T-helper 17 cell (primary cell): Measurements from ENCODE around the gene KCNQ5. TPM values are rescaled to one million over a fixed set of nuclear protein-coding genes. Genes with fewer than 3 reads are reported as not detected.

Experiments
- ATAC-seq: fragments of 150-1000 bp; cut with Tn5 transposase; 2 replicates; pipeline ENCODE4 v1.10.0; 2021; ENCODE audit warnings: mild to moderate bottlenecking, moderate library complexity
- DNase-seq, 3 donors: peaks; one replicate each; pipeline versions ENCODE4 v3.0.0 to v3.0.0-alpha.2; 2020 to 2021
- H3K9me3 ChIP-seq: one replicate; pipeline ENCODE4 v1.7.0; 2013; ENCODE audit warnings: low read length, mild to moderate bottlenecking; ENCODE audit not compliant: control insufficient read depth, poor library complexity, severe bottlenecking
- H3K27ac Mint-ChIP-seq: one replicate; pipeline ENCODE4 v1.8.0; 2022; ENCODE audit warnings: mild to moderate bottlenecking, moderate library complexity, mixed read lengths
- H3K27me3 Mint-ChIP-seq: one replicate; pipeline ENCODE4 v1.8.0; 2022; ENCODE audit warnings: mixed read lengths
- H3K36me3 Mint-ChIP-seq: one replicate; pipeline ENCODE4 v1.8.0; 2022; ENCODE audit warnings: low read depth, mixed read lengths
- H3K4me1 Mint-ChIP-seq: one replicate; pipeline ENCODE4 v1.8.0; 2022; ENCODE audit warnings: mild to moderate bottlenecking, mixed read lengths
- H3K4me3 Mint-ChIP-seq: one replicate; pipeline ENCODE4 v1.8.0; 2022; ENCODE audit warnings: mild to moderate bottlenecking, moderate library complexity, mixed read lengths
- total RNA-seq, 4 donors: library from RNA in 2 of 4; stranded (reverse) in 2 of 4; gene quantifications; one replicate each; pipeline ENCODE4 v1.2.3 and lab custom pipeline; 2022 to 2026

KCNQ5 gene
- total RNA-seq, 2 donors from 2014 or later: 1.5 to 3.3 TPM

DNA sequence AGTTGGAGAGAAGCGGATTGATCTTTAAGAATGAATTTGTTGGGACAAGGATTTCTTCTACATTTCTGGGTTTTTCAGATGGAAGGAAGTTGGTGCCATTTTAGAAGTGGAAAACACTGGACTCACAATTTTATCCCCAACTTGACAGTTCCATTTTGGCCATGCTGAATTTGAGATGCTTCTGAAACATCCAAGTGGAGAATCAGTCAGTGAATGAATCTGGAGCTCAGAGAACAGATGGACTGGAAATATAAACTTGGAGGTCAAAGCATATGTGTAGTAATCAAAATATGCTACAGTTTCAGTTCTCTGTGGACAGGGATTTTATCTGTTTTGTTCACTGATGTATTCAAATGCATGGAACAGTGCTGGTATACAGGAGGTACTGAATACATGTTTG, 89.9 kb downstream of the KCNQ5 start:
- no peaks in the 10 kb centered on the region for H3K9me3 ChIP-seq
- ATAC-seq (no peak), DNase-seq (no peak)
- Mint-ChIP-seq H3K36me3 (no peaks in the 10 kb centered on the region), H3K4me1 (no peaks in the 10 kb centered on the region), H3K4me3 (no peak overlapping the region), H3K27me3 (no peaks in the 10 kb centered on the region), H3K27ac (no peak overlapping the region)

- Mint-ChIP-seq H3K27me3 (no peaks in the 10 kb centered on the region), H3K4me3 (no peak overlapping the region), H3K4me1 (no peaks in the 10 kb centered on the region), H3K27ac (no peak overlapping the region), H3K36me3 (no peaks in the 10 kb centered on the region)
- H3K9me3 ChIP-seq: no peaks in the 10 kb centered on the region
- no peak for ATAC-seq
- no peak for DNase-seq
These were observed 91.0 kb downstream of the KCNQ5 start for GRCh38 chr6:72712910-72713309.

- no peaks in the 10 kb centered on the region for H3K27me3 Mint-ChIP-seq
- no peak for DNase-seq
- H3K36me3 Mint-ChIP-seq: no peaks in the 10 kb centered on the region
- no peaks in the 10 kb centered on the region for H3K9me3 ChIP-seq
- ATAC-seq: no peak
- no peak overlapping the region for H3K4me3 Mint-ChIP-seq
- H3K4me1 Mint-ChIP-seq: no peaks in the 10 kb centered on the region
- H3K27ac Mint-ChIP-seq: no peak overlapping the region
These were observed 93.3 kb downstream of the KCNQ5 start for GRCh38 chr6:72715119-72715518.

DNA sequence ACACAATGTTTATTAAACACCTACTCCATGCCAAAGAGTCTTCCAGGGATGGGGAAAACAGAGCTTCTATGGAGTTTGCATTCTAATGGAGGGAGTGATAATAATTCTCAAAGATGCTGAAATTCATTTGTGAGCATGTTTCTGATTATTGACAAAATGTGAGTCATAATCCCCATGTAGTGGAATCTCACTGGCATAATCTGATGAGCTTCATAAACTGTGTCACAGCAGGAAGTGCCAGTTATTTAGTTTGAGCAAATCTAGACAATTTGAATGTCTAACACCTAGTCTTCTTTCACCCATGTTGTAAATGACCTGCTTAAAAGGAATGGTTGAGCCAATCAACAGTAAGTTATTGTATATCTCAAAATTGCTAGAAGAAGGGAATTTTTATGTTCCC, 95.1 kb downstream of the KCNQ5 start:
- no peaks in the 10 kb centered on the region for H3K4me1 Mint-ChIP-seq
- no peak overlapping the region for H3K27ac Mint-ChIP-seq
- H3K36me3 Mint-ChIP-seq: no peaks in the 10 kb centered on the region
- H3K9me3 ChIP-seq: no peaks in the 10 kb centered on the region
- H3K4me3 Mint-ChIP-seq: no peak overlapping the region
- DNase-seq (no peak), ATAC-seq (no peak)
- no peaks in the 10 kb centered on the region for H3K27me3 Mint-ChIP-seq

- H3K27me3 Mint-ChIP-seq: peaks cover 5% of the 10 kb centered on the region
- no peak for ATAC-seq
- no peak overlapping the region for H3K4me3 Mint-ChIP-seq
- no peak overlapping the region for H3K27ac Mint-ChIP-seq
- no peaks in the 10 kb centered on the region for H3K9me3 ChIP-seq
- DNase-seq: no peak
- H3K4me1 Mint-ChIP-seq: no peaks in the 10 kb centered on the region
- H3K36me3 Mint-ChIP-seq: no peaks in the 10 kb centered on the region
These were observed 98.6 kb downstream of the KCNQ5 start for GRCh38 chr6:72720464-72720863.

DNA sequence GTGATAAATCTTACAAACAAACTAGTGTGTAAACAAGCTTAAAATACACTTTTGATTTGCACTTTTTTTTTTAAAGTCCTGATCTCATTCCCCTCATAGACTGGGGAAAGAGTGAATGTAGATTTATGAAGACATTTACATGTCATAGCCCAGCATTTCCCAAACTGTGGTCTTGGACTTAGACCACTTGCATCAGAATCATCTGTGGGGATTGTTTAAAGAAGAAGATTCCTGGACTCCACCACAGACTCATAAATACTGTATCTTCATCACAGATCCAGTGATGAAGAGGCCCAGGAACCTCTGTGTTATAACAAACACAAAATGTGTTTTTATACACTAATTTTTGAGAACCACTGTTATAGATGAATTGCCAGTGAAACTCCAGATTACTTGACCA, 99.5 kb downstream of the KCNQ5 start:
- ATAC-seq (no peak), DNase-seq (no peak)
- no peak overlapping the region for H3K4me3 Mint-ChIP-seq
- H3K4me1 Mint-ChIP-seq: no peaks in the 10 kb centered on the region
- H3K36me3 Mint-ChIP-seq: no peaks in the 10 kb centered on the region
- H3K27ac Mint-ChIP-seq: no peak overlapping the region
- no peaks in the 10 kb centered on the region for H3K9me3 ChIP-seq
- H3K27me3 Mint-ChIP-seq: peaks cover 5% of the 10 kb centered on the region

DNA sequence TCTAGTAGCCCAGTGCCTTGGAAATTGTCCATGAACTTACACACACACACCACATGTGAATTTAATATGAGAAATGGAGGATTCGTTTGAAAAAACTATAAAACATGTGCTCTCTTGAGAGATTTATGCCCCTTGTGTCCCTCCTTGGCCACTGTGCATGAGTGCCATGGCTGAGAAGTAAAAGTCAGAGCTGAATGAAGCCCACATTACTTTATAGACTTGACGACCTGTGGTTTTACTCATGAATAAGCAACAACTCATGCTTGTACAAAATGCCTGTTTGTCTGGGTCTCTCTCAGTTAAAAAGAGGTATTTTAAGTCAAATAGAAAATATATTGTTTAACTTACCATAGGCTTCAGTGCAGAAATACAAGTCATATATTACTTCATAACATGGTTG, 102.7 kb downstream of the KCNQ5 start:
- no peaks in the 10 kb centered on the region for H3K4me1 Mint-ChIP-seq
- DNase-seq: no peak

GRCh38 chr6:72728706-72729343, 107.0 kb downstream of the KCNQ5 start:
- H3K36me3 Mint-ChIP-seq: no peaks in the 10 kb centered on the region
- no peaks in the 10 kb centered on the region for H3K9me3 ChIP-seq
- no peak overlapping the region for H3K27ac Mint-ChIP-seq
- DNase-seq (no peak), ATAC-seq (no peak)
- no peak overlapping the region for H3K4me3 Mint-ChIP-seq
- no peaks in the 10 kb centered on the region for H3K4me1 Mint-ChIP-seq
- H3K27me3 Mint-ChIP-seq: no peaks in the 10 kb centered on the region

More for the DNA sequence above, 102.7 kb downstream of the KCNQ5 start:
- peaks cover 5% of the 10 kb centered on the region for H3K27me3 Mint-ChIP-seq
- H3K9me3 ChIP-seq: no peaks in the 10 kb centered on the region
- ATAC-seq: no peak
- H3K4me3 Mint-ChIP-seq: no peak overlapping the region
- H3K36me3 Mint-ChIP-seq: no peaks in the 10 kb centered on the region
- no peak overlapping the region for H3K27ac Mint-ChIP-seq

GRCh38 chr6:72733045-72733444, 111.2 kb downstream of the KCNQ5 start:
- DNase-seq (no peak), ATAC-seq (no peak)
- H3K9me3 ChIP-seq: no peaks in the 10 kb centered on the region
- no peak overlapping the region for H3K27ac Mint-ChIP-seq
- no peaks in the 10 kb centered on the region for H3K4me1 Mint-ChIP-seq
- H3K36me3 Mint-ChIP-seq: no peaks in the 10 kb centered on the region
- H3K4me3 Mint-ChIP-seq: no peak overlapping the region
- no peaks in the 10 kb centered on the region for H3K27me3 Mint-ChIP-seq

DNA sequence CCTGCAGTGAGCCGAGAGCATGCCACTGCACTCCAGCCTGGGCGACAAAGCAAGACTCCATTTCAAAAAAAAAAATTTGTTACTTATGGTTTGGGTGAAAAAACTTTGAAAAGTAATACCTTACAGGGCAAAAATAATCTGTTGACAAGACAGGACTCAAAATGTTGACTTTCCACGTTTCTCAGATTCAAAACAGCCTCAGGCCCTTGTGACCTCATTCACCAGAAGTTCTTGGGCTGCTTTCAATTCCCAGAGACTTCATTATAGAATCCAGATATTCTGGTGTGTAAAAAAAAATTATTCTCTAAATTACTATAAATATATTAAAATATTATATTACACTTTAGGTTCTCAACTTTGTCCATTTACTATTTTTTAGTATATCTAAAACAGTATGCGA, 116.2 kb downstream of the KCNQ5 start:
- Mint-ChIP-seq H3K4me3 (no peak overlapping the region), H3K27me3 (peaks cover 5% of the 10 kb centered on the region), H3K27ac (no peak overlapping the region), H3K4me1 (no peaks in the 10 kb centered on the region), H3K36me3 (no peaks in the 10 kb centered on the region)
- DNase-seq (no peak), ATAC-seq (no peak)
- H3K9me3 ChIP-seq: no peaks in the 10 kb centered on the region

- Mint-ChIP-seq H3K4me3 (no peak overlapping the region), H3K27me3 (peaks cover 5% of the 10 kb centered on the region), H3K36me3 (no peaks in the 10 kb centered on the region), H3K4me1 (no peaks in the 10 kb centered on the region), H3K27ac (no peak overlapping the region)
- ATAC-seq (no peak), DNase-seq (no peak)
- H3K9me3 ChIP-seq: no peaks in the 10 kb centered on the region
These were observed 117.5 kb downstream of the KCNQ5 start for GRCh38 chr6:72739368-72739779.

- DNase-seq: no peak
- Mint-ChIP-seq H3K27me3 (peaks cover 5% of the 10 kb centered on the region), H3K27ac (no peak overlapping the region), H3K4me3 (no peak overlapping the region), H3K36me3 (no peaks in the 10 kb centered on the region), H3K4me1 (no peaks in the 10 kb centered on the region)
- H3K9me3 ChIP-seq: no peaks in the 10 kb centered on the region
- no peak for ATAC-seq
These were observed 118.3 kb downstream of the KCNQ5 start for GRCh38 chr6:72740135-72740534.

DNA sequence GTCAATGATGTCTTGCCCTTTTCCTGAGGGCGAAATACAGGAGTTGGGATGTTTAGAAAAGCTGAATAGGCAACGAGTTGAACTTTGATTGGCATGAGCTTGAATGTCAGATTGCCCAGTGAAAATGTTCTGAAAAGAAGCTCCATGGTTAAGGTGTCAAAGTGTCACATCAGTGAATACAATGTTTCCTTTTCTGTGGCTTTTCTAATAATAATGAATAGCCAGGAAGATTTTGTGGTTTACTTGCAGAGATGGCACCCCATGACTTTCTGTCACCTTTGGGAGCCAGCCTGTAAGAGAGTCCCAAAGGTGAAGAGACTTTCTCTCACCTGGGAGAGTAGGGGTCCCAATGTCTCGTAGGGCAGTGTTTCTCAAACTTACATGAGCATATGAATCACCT, 119.2 kb downstream of the KCNQ5 start:
- Mint-ChIP-seq H3K27me3 (peaks cover 10% of the 10 kb centered on the region), H3K36me3 (no peaks in the 10 kb centered on the region), H3K27ac (no peak overlapping the region), H3K4me1 (no peaks in the 10 kb centered on the region), H3K4me3 (no peak overlapping the region)
- DNase-seq (no peak), ATAC-seq (no peak)
- H3K9me3 ChIP-seq: no peaks in the 10 kb centered on the region

DNA sequence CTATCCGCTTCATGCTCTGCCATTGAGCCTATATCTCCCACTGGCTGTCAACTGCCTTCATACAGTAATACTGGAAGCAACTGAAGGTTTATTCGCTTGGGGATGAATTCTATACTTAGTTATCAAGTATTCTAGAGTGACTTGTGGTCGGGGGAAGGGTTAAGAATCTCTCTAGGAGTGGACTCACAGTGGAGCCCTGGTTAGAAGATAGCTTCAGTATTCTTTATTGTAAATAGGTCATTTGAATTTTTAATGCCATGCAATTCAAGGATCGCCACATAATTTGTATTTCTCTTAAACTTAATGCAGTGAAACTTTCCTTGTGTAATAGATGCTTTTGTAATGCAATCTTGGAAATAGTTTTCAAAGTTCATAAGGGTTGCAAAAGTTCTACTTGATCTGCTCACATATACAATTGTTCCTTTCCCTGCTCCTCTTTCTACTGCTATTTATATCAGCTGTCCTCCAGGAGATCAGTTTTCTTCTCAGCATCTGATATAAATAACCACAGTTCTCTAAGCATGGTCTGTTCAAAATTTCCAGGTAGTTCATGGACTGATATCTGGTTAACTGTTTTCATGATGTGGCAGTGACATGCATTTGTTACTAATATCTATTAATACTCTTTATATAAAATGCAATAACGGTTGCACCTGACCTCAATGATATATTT, 120.3 kb downstream of the KCNQ5 start:
- peaks cover 15% of the 10 kb centered on the region for H3K27me3 Mint-ChIP-seq
- DNase-seq (no peak), ATAC-seq (no peak)
- no peaks in the 10 kb centered on the region for H3K4me1 Mint-ChIP-seq
- H3K9me3 ChIP-seq: no peaks in the 10 kb centered on the region
- no peak overlapping the region for H3K4me3 Mint-ChIP-seq
- no peak overlapping the region for H3K27ac Mint-ChIP-seq
- no peaks in the 10 kb centered on the region for H3K36me3 Mint-ChIP-seq
